Activated CD8-positive, alpha-beta memory T cell treated with anti-CD3 and anti-CD28 coated beads for 4 hours (primary cell): ENCODE data around the gene SGPL1.

Experiments used
- DNase-seq, 2 donors: peaks; one replicate each; pipeline ENCODE4 v3.0.0-alpha.2; 2020; ENCODE audit warnings: low read depth in 2 of 2

Gene SGPL1

DNA sequence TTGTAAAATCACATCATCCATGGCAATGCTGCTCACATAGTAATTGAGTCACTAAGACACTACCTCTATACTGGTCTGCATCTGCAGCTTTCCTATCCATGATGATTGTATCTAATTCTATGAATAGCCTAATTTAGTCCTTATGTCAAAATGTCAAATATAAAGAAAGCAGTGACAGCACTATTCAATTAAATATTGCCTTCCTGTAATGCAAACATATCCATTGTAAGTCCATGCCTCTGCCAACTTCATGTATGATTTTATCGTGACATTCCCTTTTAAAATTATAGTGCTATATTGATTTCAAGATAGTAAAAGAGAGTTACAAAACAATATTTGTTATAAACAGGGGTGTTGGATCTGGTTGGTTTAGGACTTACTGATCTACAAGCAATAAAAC, 4.8 kb upstream of the SGPL1 start:
- DNase-seq = no peak

DNA sequence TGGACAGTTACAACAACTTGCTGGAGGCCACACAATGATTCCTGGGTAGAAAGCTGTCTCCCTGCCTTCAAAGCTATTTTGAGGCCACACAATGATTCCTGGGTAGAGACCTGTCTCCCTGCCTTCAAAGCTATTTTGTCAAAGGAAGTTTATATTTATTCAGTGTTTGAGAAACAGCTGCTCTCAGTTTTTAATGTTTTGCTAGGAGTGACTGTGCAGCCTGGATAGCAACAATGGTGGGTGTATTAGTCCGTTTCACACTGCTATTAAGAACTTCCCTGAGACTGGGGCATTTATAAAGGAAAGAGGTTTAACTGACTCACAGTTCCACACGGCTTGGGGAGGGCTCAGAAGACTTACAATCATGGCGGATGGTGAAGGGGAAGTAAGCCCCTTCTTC, 3.9 kb upstream of the SGPL1 start:
- no peak for DNase-seq

DNA sequence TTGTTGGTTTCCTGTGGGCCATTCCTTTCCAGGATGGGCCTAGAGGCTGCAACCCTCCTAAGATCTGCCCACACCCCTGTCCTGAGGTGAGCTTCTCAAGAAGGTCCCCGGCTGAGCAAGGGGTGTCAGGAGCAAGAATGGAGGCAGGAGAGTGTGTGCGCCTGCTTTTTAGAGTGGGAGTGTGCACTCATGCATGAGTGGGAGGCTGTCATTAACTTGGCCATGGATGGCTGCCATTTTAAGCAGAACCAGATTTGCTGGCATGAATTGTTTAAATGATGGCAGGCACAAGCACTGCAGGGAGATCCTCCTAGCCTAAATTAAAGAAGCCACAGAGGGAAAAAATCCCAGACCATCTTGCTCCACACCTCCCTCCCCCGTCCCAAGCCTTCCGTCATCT, 2.9 kb upstream of the SGPL1 start:
- DNase-seq = no peak

DNA sequence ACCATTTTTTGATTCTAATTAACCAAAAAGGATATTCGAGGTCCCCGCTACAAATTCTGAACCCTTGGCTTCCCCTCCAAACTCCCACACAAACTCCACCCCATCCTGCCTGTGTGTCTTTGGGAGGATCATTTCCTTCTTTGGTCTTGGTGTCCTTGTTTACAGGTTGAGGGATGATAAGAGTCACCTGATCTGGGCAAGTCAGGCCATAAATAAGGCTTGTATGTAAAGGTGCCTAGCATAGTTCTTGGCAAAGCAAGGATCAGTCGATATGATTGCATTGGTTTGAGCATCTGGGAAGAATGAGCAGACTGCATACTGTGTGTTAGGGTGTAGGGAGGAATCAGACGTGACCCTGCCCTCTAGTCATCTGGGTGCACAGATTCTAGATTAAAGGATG, 1.6 kb upstream of the SGPL1 start:
- DNase-seq = no peak

DNA sequence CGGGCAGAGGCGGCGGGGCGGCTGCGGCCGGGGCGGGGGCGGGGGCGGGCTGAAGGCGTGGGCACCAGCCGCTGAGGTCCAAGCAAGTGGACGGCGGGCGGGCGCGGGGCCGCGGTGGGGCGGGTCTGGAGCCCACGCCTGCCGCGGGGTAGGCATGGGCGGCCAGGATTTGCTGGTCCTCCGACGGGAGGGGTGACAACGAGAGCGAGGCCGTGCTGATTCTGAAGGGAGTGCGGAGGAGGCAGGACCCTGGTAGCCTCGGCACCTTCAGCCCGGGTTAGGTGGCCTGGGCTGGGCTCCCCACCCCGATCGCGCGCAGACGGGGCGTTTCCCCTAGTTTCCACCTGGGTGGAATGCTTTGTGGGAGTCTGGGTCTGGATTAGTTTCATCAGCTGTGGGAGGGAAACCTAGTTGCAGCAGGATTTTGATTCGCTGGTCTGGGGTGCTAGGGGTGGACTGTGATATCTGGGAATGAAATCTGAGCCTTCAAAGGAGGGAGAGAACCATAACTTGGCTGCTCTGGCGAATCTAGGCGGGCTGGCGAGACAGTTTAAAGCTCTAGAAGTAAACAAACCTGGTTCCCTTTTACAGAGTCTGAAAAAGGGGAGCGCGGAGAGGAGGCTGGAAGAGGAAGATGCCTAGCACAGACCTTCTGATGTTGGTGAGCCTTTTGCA, 609 bp downstream of the SGPL1 start:
- DNase-seq = peak; percentile 4 to 5

DNA sequence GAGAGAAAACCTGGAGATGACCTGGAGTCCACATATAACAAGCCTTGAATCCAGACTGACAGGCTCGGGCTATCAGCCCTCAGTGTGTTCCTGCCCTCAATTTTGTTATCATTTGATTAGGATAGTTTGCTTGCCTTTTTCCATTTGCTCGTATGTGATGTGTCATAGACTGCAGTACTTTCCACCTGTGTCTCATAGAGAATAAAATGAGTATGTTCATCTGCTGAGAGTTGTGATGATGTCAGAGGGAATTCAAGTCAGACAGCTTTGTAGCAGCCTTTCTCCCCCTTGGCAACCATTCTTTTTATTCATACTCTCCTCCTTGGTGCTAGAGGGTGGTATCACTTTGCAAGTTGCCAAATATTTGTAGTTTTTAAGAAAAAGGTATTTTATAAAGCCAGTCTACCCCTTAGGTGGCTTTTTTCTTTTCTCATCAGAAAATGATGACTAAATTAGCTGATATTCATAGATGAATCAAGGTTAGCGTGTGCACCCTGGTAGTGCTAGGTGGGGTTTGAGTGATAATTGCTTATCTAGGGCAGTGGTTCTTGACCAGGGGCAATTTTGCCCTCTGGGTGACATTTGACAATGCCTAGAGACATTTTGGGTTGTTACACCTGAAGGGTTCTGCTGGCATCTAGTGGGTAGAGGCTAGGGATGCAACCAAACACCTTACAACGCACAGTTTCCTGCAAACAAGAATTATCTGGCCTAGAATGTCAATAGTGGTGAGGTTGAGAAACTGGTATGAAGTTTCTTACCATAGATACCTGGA, 5.4 kb downstream of the SGPL1 start:
- no peak for DNase-seq

DNA sequence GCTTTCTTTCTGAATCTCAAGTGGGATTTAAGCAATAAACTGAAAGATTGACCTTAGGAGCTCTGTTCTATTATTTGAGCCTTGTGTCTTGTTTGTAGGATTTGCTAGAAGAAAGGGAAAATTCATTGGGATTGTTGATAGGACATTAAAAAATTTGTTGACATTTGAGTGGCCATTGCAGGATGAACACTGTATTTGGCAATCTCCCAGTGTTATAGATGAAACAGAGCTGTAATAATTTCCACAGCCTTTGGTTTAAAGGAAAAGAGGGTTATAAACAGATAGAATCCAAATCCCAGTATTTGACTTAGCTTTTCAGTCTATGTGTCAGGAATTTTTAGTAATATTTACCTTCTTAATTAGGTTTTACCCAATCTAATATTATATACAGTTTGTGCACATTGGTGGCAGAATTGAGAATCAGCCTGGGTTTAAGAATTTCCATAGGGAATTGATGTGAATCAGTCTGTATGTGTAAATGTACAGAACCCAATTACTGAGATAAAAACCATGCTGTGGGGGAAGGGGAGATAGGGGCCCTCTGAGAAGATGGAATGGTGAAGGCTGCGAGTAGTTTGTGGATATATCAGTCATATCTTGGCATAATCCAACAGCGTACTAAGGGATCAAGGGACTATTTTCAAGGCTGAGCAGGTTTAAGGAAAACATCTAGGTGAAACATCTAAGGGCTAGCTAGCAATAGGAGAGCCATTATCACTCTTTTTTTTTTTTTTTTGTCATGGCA, 6.5 kb downstream of the SGPL1 start:
- DNase-seq = no peak

DNA sequence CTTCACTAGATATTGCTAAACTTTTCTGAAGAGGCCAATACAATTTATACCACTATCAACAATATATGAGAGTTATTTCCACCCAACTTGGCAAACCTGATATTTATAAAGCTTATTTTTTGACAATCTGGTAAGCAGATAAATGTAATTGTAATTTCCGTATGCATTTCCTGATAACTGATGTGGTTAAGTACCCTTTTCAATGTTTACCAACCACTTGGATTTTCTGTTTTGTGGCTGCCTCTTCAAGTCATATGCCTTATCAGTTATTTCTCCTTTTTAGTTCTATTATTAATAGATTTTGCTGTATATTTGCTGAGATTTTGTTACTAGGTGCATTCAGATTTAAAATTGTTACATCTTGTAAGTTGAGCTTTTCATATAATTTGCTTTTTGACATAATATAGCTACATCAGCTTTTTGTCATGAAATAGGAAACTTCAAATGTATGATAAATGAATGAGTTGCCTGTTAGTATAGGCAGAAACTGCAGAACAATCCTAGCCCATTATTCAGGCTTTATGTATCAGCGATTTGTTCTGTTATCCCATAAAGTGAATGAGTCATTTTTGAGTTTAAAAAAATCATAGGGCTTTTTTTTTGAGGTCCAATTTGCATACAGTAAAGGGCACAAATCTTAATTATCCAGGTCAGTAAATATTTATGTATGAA, 11.5 kb downstream of the SGPL1 start:
- no peak for DNase-seq

DNA sequence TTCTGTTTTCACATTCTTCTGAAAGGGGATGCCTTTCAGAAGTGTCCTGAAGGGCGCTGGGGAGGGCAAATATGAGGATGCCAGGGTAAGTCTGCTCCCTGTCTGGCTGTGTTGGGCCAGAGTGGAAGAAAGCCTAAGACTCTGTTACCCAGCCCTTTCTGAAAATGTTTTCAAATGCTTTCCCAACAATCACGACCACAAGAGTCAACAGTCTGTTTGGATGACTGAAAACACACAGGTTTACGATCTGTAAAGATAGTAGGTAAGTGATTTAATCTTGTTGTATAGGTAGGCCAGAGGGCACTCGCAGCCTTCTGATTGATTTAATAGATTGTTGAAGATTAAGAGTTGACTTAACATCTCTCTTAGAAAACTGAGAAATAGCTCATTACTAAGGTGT, 13.2 kb downstream of the SGPL1 start:
- no peak for DNase-seq

DNA sequence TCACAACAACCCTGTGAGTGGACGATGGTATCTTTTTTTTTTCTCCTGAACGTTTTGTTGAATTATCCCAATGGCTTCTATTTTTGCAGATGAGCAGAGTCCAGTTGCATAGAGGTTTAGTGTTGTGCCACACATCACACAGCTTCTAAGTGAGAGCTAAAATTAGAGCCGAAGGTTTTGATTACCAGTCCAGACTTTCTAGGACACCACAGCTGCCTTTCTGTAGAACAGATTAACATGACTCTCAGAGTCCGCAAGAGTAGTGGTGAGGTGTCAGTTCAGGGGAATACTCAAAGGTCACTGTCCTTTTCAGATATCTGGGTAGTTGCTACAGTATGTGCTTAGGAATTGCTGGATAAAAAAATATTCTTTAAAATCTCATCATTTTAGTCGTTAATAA, 13.8 kb downstream of the SGPL1 start:
- DNase-seq = no peak

DNA sequence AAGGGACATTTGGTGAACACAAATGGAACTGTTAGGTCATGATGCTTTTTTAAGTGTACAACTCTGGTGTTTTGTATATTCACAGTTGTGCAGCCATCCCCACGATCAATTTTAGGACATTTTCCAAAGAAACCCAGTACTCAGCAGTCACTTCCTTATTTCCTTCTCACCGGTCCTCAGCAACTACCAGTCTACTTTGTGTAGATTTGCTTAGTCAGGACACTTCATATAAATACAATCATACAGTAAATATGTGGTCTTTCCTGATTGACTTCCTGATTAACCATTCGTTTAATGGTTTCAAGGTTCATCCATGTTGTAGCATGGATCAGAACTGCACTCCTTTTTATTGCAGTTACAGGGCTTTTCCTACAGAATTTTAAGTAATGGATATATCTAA, 14.4 kb downstream of the SGPL1 start:
- DNase-seq = no peak

DNA sequence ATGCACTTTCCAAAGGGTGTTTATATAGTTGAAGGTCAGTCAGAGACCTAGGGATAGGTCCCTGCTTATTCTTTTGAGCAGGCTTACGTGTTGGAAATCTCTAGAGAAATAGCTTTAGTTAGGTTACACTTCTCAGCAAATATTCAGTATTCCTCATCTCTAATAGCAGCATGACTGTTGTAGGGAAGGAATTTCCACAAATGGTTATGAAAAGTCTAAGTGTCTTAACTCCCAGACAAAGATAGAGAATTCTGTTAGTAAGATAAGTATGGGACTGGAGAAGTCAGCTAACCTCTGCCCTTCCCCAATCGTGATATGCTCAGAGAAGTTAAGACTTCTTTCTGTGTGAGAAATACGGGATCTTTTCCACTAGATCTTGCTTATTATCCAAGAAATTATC, 16.5 kb downstream of the SGPL1 start:
- no peak for DNase-seq

DNA sequence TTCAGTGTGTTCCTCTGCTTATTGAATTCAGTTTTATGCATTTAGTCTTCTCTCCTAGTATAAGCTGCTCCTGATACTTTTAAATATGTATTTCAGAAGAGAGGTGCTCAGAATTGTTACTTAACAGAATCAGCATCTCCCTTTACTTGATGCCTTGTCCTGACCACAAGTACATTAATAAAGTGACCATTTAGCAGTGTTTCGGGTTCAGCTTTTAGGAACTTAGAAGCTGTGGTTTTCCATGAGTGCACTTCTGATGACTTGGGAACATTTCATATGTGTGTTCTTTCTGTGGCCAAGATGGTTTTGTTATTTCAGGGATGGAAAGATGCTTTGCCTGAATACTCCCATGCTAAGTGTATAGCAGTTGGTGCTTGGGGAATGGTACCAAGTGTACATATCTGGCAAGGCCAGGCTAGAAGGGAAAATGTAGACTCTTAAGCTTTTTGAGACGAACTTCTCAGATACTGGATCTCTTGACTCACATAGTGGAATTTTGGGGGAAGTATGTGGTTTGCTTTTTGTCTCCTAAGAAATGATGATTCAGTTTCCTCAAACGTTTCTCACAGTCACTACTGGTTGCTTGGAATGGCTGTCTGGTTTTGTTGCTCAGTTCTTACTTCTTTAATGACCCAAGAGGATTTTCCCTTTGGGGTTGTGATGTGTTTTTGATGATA, 17.2 kb downstream of the SGPL1 start:
- no peak for DNase-seq

DNA sequence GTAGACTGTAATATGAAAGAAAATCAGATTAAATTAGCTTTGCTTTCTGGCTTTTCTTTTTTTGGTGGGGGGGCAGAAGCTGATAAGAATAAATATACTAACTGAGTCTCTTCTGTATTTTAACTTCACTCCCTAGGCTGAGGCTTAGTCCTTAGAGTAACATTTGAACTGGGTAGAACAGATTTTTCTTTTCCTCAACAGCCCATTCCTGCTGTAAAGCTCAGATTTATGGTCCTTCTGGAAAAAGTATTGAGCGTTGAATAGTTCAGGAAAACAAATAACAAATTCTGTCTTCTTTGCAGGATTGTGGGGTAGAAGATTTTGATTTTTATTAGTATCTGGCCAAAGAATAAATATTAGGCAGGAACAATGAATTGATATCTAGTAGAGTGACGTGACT, 17.9 kb downstream of the SGPL1 start:
- no peak for DNase-seq

DNA sequence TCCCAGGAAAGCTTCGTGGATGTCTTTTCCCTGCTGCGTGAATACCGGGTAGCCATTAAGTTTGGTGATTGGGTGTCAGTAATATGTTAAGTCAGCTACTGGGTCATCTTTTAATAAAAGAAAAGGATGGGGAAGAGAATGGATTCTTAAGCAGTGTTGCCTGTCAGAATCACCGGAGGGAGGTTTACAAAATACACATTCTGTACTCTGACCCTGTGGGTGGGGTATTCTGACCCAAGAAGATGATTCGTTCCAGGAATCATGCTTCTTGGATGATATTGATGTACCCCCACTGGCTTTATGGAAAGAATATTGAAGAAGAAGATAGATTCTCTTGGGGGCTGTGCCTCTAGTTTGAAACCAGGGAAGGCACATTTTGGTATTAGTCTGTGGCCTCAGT, 18.3 kb downstream of the SGPL1 start:
- no peak for DNase-seq

DNA sequence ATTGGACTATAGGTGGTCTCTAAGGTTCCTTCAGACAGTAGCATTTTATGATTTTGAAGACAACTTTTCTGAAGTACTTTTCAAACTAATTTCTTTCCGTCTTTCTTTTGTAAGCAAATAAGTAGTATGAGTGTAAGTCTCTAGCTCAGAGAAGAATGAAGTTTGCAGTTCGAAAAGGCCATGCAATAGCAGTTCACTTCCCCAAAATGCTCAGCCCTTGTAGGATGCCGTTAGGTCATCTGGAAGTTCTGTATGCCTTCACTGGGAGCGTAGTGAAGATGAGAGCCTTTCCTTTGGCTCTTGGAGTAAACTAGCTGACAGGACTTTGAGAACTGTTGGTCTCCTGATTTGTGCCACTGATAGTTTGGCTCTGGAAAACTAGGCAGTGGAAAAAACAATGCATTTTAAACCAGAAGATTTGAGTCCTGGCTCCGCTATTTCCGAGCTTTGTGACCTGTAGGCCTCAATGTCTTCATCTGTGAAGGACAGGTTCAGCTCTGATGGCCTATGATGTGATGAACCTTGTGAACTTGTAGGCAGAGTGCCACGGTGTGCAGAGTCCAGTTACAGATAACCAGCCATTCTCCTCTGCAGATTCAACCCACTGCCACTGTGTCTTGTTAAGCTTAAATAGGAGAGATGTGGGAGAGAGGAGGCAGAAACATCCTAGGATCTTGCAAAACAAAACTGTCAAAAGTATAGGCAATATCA, 18.8 kb downstream of the SGPL1 start:
- no peak for DNase-seq

DNA sequence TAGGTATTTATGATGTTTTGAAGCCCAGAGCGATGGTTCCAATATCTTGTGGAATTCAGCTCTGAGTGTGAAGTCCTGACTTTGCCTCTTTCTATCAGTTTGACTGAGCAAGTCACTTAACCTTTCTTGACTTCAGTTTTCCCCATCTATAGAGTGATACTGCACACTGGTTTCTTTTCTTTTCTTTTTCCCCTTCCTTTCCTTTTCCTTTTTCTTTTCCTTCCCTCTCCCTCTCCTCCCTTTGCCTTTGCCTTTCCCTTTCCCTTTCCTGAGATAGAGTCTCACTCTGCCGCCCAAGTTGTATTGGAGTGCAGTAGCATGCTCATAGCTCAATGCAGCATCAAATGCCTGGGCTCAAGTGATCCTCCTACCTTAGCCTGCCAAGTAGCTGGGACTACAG, 20.6 kb downstream of the SGPL1 start:
- DNase-seq = no peak

DNA sequence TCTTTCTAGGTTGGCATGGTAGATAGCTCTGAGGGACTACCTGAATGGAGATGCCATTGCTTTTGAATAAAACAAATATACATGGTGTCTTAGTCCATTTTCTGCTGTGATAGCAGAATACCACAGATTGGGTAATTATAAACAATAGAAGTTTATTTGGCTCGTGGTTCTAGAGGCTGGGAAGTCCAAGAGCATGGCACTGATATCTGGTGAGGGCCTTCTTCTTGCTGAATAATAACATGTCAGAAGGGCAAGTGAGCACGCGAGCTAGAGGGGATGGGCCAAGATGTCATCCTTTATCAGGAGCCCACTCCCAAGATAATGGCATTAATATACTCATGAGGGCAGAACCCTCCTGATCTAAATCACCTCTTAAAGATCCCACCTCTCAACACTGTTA, 21.9 kb downstream of the SGPL1 start:
- DNase-seq = no peak

DNA sequence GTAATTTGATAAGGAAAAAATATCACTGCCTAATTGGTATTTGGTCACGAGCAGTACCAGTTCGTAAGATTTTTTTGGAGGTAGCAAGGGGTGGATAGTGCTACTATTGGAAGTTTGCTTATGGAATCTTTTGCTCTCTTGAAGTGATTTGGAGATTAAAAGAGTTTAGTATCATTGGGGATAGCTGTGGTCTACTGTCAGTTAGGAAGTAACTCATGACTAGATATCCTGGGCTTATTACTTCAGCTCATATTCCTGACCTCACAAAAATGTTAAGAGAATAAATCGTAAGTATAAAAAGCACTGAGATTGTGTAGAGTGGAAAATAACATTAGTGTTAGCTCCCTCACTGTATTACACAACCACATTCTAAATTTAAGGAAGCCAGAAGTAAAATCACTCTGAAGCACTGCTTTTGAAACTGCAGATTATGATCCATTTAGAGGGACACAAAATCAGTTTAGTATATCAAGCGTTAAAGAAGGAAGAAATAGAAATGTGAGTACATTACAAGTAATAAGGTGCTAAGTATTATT, 22.6 kb downstream of the SGPL1 start:
- no peak for DNase-seq

DNA sequence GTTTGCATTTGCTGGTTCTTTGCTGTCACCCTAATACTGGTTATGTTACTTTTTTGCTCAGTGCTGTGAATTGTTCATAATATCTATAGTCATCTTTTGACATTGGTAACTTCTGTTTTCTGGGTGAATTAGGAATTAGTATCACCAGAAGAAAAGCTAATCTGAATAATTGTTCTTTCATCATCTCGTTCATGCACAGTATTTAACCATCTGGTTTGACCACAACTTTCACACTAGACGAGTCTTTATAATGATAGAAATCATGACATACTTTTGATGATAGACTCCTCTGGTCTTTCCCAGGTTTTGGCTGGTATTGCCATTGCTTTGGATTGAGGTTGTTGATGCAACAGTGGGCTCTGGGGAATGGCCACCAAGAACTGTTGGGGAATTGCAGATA, 25.1 kb downstream of the SGPL1 start:
- no peak for DNase-seq

DNA sequence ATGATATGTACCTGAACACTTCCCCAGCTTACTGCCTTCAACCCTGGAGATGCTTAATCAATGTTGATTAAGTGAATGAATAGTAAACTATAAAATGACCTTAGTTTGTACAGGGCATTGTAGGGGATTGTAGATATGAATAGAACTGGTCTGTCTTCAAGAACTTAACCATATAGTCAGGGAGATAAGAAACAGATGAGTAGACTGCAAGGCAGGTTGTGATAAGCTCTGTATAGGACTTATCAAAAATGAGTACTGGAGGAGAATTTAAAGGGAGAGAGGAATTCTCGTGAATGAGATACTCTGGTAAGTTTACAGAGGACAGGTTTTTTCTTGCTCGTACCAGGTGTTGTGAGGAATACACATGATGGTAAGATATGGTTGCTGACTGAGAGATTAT, 27.6 kb downstream of the SGPL1 start:
- no peak for DNase-seq
